H1 (cell line): Measurements from ENCODE around the gene DIAPH1. TPM values are rescaled to one million over a fixed set of nuclear protein-coding genes. Genes with fewer than 3 reads are reported as not detected.
A peak's percentile ranks its signal among the peaks of the same experiment; 100 is the strongest.

Experiments used
- CTCF ChIA-PET: fragments of 300-600 bp; sonication (Branson Sonifier 250); formaldehyde crosslinking; loops from one replicate; lab custom pipeline; 2021; ENCODE audit not compliant: partially characterized antibody; lab: Charles Lee
- POLR2A ChIA-PET: fragments of 300-600 bp; sonication (Branson Sonifier 250); formaldehyde crosslinking; loops from one replicate; lab custom pipeline; 2021; ENCODE audit warnings: inconsistent platforms; ENCODE audit not compliant: partially characterized antibody; lab: Charles Lee
- DNase-seq, 2 experiments: peaks; one replicate each; pipeline versions ENCODE4 v3.0.0 to v3.0.0-alpha.2; 2010 to 2022; ENCODE audit warnings: low spot score in 2 of 2, low read depth in 1 of 2, mixed read lengths in 1 of 2
- FAIRE-seq: peaks from 2 replicates; lab custom pipeline; 2011; peaks lifted over from hg19 to GRCh38; lab: Jason Lieb, UNC
- H2AFZ ChIP-seq: 2 replicates; pipeline ENCODE4 v1.8.1; 2012; ENCODE audit warnings: low read length, inconsistent platforms
- H2AK5ac ChIP-seq: 2 replicates; pipeline ENCODE4 v1.6.1; 2013; ENCODE audit warnings: low read depth, low read length
- H2BK120ac ChIP-seq: replicated peaks from 2 replicates; pipeline ENCODE3; 2013; ENCODE audit warnings: low read depth, low read length, inconsistent platforms
- H2BK12ac ChIP-seq: 2 replicates; pipeline ENCODE4 v1.6.1; 2013; ENCODE audit warnings: low read depth, low read length
- H2BK15ac ChIP-seq: 2 replicates; pipeline ENCODE4 v1.6.1; 2013; ENCODE audit warnings: low read length
- H2BK20ac ChIP-seq: 2 replicates; pipeline ENCODE4 v1.6.1; 2013; ENCODE audit warnings: low read length
- H2BK5ac ChIP-seq: 2 replicates; pipeline ENCODE4 v1.6.1; 2013; ENCODE audit warnings: low read depth, low read length
- H3K14ac ChIP-seq: 2 replicates; pipeline ENCODE4 v1.6.1; 2013; ENCODE audit warnings: inconsistent platforms; ENCODE audit not compliant: insufficient read length
- H3K18ac ChIP-seq: 2 replicates; pipeline ENCODE4 v1.6.1; 2013; ENCODE audit warnings: low read length; ENCODE audit errors: extremely low read depth
- H3K23ac ChIP-seq: 2 replicates; pipeline ENCODE4 v1.6.1; 2013; ENCODE audit warnings: inconsistent platforms; ENCODE audit not compliant: insufficient read length
- H3K23me2 ChIP-seq: 2 replicates; pipeline ENCODE4 v1.6.1; 2013; ENCODE audit warnings: low read depth, low read length
- H3K27ac ChIP-seq: 2 replicates; pipeline ENCODE4 v1.6.1; 2011; ENCODE audit warnings: low read depth, low read length, inconsistent platforms
- H3K27me3 ChIP-seq, 4 experiments: replicated peaks in 1 of 4; 1 replicate in 1 of 4; 2 replicates in 3 of 4; pipeline versions ENCODE4 v1.6.1 to v1.8.1; 2011 to 2013; ENCODE audit warnings: low read length in 3 of 4, mild to moderate bottlenecking in 3 of 4, inconsistent platforms in 2 of 4, mixed read lengths in 2 of 4, moderate library complexity in 1 of 4; ENCODE audit not compliant: control insufficient read depth in 3 of 4, insufficient read depth in 3 of 4; ENCODE audit errors: extremely low read depth in 1 of 4
- H3K36me3 ChIP-seq, 4 experiments: 2 replicates each; pipeline versions ENCODE4 v1.6.1 to v1.8.1; 2011 to 2013; ENCODE audit warnings: mild to moderate bottlenecking in 4 of 4, low read length in 3 of 4, moderate library complexity in 2 of 4, control low read depth in 1 of 4, inconsistent platforms in 1 of 4; ENCODE audit not compliant: insufficient read depth in 4 of 4, control insufficient read depth in 2 of 4
- H3K4ac ChIP-seq: replicated peaks from 2 replicates; pipeline ENCODE3; 2013; ENCODE audit warnings: low read length, low read depth, mixed read lengths, inconsistent platforms; ENCODE audit not compliant: insufficient read length
- H3K4me1 ChIP-seq, 4 experiments: replicated peaks in 1 of 4; 1 replicate in 1 of 4; 2 replicates in 3 of 4; pipeline versions ENCODE4 v1.6.1 to v1.8.1; 2011 to 2013; ENCODE audit warnings: low read length in 3 of 4, inconsistent platforms in 2 of 4, mixed read lengths in 1 of 4; ENCODE audit not compliant: insufficient read depth in 4 of 4, control insufficient read depth in 3 of 4
- H3K4me2 ChIP-seq, 2 experiments: 2 replicates each; pipeline versions ENCODE4 v1.6.1 to v1.8.1; 2011 to 2013; ENCODE audit warnings: low read depth in 2 of 2, low read length in 2 of 2, control low read depth in 1 of 2, inconsistent platforms in 1 of 2, mild to moderate bottlenecking in 1 of 2; ENCODE audit not compliant: insufficient read depth in 1 of 2
- H3K4me3 ChIP-seq, 4 experiments: fragments of 200-600, 300-600 bp in 1 of 4; sonication (generic), shearing (Covaris generic), sonication (Bioruptor Twin) in 1 of 4; 2 replicates each; pipeline versions ENCODE4 v1.5.1 to v1.8.1; 2011 to 2016; ENCODE audit warnings: low read length in 4 of 4, low read depth in 3 of 4, control low read depth in 2 of 4, inconsistent platforms in 2 of 4, mild to moderate bottlenecking in 2 of 4, mixed read lengths in 1 of 4, moderate library complexity in 1 of 4; ENCODE audit not compliant: insufficient read depth in 2 of 4; ENCODE audit errors: extremely low read depth in 1 of 4
- H3K56ac ChIP-seq: replicated peaks from 2 replicates; pipeline ENCODE3; 2013; ENCODE audit warnings: low read depth, mild to moderate bottlenecking, mixed read lengths, low read length, inconsistent platforms; ENCODE audit not compliant: insufficient read length
- H3K79me1 ChIP-seq: 2 replicates; pipeline ENCODE4 v1.6.1; 2013; ENCODE audit warnings: low read depth, low read length, control low read depth
- H3K79me2 ChIP-seq, 2 experiments: 2 replicates each; pipeline versions ENCODE4 v1.6.1 to v1.8.1; 2012 to 2013; ENCODE audit warnings: low read length in 2 of 2, mild to moderate bottlenecking in 2 of 2, inconsistent platforms in 1 of 2; ENCODE audit not compliant: insufficient read depth in 2 of 2, control insufficient read depth in 1 of 2
- H3K9ac ChIP-seq, 4 experiments: replicated peaks in 1 of 4; 1 replicate in 1 of 4; 2 replicates in 3 of 4; pipeline versions ENCODE4 v1.6.1 to v1.8.1; 2011 to 2013; ENCODE audit warnings: low read depth in 3 of 4, low read length in 3 of 4, control low read depth in 2 of 4, mild to moderate bottlenecking in 2 of 4, moderate library complexity in 2 of 4, inconsistent platforms in 1 of 4; ENCODE audit errors: extremely low read depth in 1 of 4
- H3K9me3 ChIP-seq, 2 experiments: 2 replicates each; pipeline versions ENCODE4 v1.6.1 to v1.8.1; 2012 to 2013; ENCODE audit warnings: mild to moderate bottlenecking in 2 of 2, moderate library complexity in 2 of 2, control low read depth in 1 of 2, inconsistent platforms in 1 of 2, low read depth in 1 of 2, low read length in 1 of 2, mixed read lengths in 1 of 2; ENCODE audit not compliant: insufficient read depth in 2 of 2
- H4K20me1 ChIP-seq, 2 experiments: replicated peaks in 1 of 2; 2 replicates each; pipeline versions ENCODE3 to v1.8.1; 2011 to 2013; ENCODE audit warnings: inconsistent platforms in 2 of 2, low read length in 2 of 2, mild to moderate bottlenecking in 1 of 2; ENCODE audit not compliant: insufficient read depth in 2 of 2, control insufficient read depth in 1 of 2
- H4K5ac ChIP-seq: 2 replicates; pipeline ENCODE4 v1.6.1; 2013; ENCODE audit warnings: low read length, low read depth, mixed read lengths, inconsistent platforms; ENCODE audit not compliant: insufficient read length
- H4K8ac ChIP-seq: 2 replicates; pipeline ENCODE4 v1.8.0; 2013; ENCODE audit warnings: mild to moderate bottlenecking, moderate library complexity, low read length, inconsistent platforms; ENCODE audit not compliant: insufficient read depth; ENCODE audit errors: extremely low read depth
- H4K91ac ChIP-seq: replicated peaks from 2 replicates; pipeline ENCODE3; 2013; ENCODE audit warnings: low read length, mixed read lengths, inconsistent platforms; ENCODE audit not compliant: insufficient read length
- ASH2L ChIP-seq: fragments of 200-600, 300-600 bp; sonication (generic); IDR thresholded peaks from one replicate; pipeline ENCODE4 v1.7.1; 2017; ENCODE audit warnings: low read length
- BCL11A ChIP-seq, 2 experiments: IDR thresholded peaks; one replicate each; pipeline ENCODE4 v1.6.1; 2011; ENCODE audit warnings: low read depth in 2 of 2, low read length in 2 of 2, mild to moderate bottlenecking in 2 of 2
- BRCA1 ChIP-seq: IDR thresholded peaks from 2 replicates; pipeline ENCODE4 v1.6.1; 2012; ENCODE audit warnings: low read depth, low read length, improper control_type of control experiment
- GABPA ChIP-seq: IDR thresholded peaks from 2 replicates; pipeline ENCODE4 v1.6.1; 2011; ENCODE audit warnings: mild to moderate bottlenecking, low read length, moderate library complexity, borderline replicate concordance; ENCODE audit not compliant: insufficient read depth
- SP2 ChIP-seq: IDR thresholded peaks from 2 replicates; pipeline ENCODE4 v1.6.1; 2012; ENCODE audit warnings: mild to moderate bottlenecking, low read length, inconsistent platforms
- SP4 ChIP-seq: IDR thresholded peaks from 2 replicates; pipeline ENCODE4 v1.6.1; 2012; ENCODE audit warnings: low read length, inconsistent platforms
- TAF1 ChIP-seq: IDR thresholded peaks from 2 replicates; pipeline ENCODE4 v1.6.1; 2011; ENCODE audit warnings: mild to moderate bottlenecking, low read depth, low read length
- TEAD4 ChIP-seq: IDR thresholded peaks from 2 replicates; pipeline ENCODE4 v1.6.1; 2012; ENCODE audit warnings: low read depth, low read length, inconsistent platforms, mixed read lengths
- USF2 ChIP-seq: IDR thresholded peaks from 2 replicates; pipeline ENCODE4 v1.6.1; 2011; ENCODE audit warnings: low read length, improper control_type of control experiment
- WGBS, 2 experiments: shearing (Covaris generic) in 1 of 2; methylation state at CpG; one replicate each; pipeline versions ENCODE4 v1.1.6 to v1.1.7; 2013 to 2015; ENCODE audit warnings: low lambda C conversion rate in 2 of 2, mixed read lengths in 2 of 2, inconsistent platforms in 1 of 2, low coverage in 1 of 2, missing lambda C conversion rate in 1 of 2; ENCODE audit not compliant: insufficient replicate concordance in 2 of 2, insufficient coverage in 1 of 2, insufficient read length in 1 of 2; ENCODE audit errors: extremely low coverage in 1 of 2, missing lambda C conversion rate in 1 of 2; 5-methylcytosine and 5-hydroxymethylcytosine counted together
- polyA plus RNA-seq, 7 experiments: library from polyadenylated mRNA; depleted of rRNA in 3 of 7; stranded (reverse) in 5 of 7; unstranded in 2 of 7; fragments of >200 nt in 5 of 7; fragments of 200-250 nt in 2 of 7; gene quantifications; 1 replicate in 5 of 7; 2 replicates in 1 of 7; 4 replicates in 1 of 7; pipeline versions ENCODE4 v1.2.1 to v1.2.3, GENCODE V29; 2011 to 2013; ENCODE audit warnings: missing spikeins in 2 of 7, mixed read lengths in 2 of 7
- total RNA-seq: library from RNA; stranded (reverse); fragmentation: NEBNext Ultra II Directional; extraction: Animal tissue kit (Norgen Biotek cat#: 25700); gene quantifications from 2 replicates; pipeline ENCODE4 v1.2.1, GENCODE V29; 2021

Gene DIAPH1
- total and polyA plus RNA-seq, 2 of the 8 experiments (the other 6 are each of a cell fraction or from before 2014, with no cell fraction given) = 61.2 to 114 TPM

- CTCF ChIA-PET = interaction anchor here (2.3 to 50.9 kb wide), 6 partner anchors 7 to 90 kb away, joined by 8 to 1236 read pairs (median 264); partner anchors contain the start of genes PCDHGA10, PCDHGA11, PCDHGA9 and PCDHGB6
- no peaks in the 10 kb centered on the region for H3K9me3 ChIP-seq
- H4K8ac ChIP-seq = no peak overlapping the region
- H3K4me2 ChIP-seq = no peak overlapping the region
- no peak overlapping the region for H3K23ac ChIP-seq
- 0 out of 8 replicates have a peak, but pooled peaks cover 0 to 3% (median 1%) of the 10 kb centered on the region in 4 experiments for H3K36me3 ChIP-seq
- H3K56ac ChIP-seq = peak overlapping the region; percentile 86
- no peak overlapping the region for H3K18ac ChIP-seq
- no peaks in the 10 kb centered on the region for H4K20me1 ChIP-seq
- 89% methylated on average over 2 of the region's 2 CpGs; no CpG with 5 or more reads in 1 of the 2 experiments for WGBS, 2 experiments
- H2AK5ac ChIP-seq = no peak overlapping the region
- TF ChIP-seq TAF1 (no peak), GABPA (no peak), BCL11A (IDR thresholded peaks at IDR 0.05; ENCODE audit: low read depth in 2 of 2, low read length in 2 of 2) (no peak), TEAD4 (no peak), SP2 (no peak), USF2 (no peak), BRCA1 (no peak), SP4 (no peak), ASH2L (no peak)
- H3K14ac ChIP-seq = no peak overlapping the region
- no peak overlapping the region for H3K27ac ChIP-seq
- H3K27me3 ChIP-seq = no peaks in the 10 kb centered on the region
- no peak overlapping the region for H2BK120ac ChIP-seq
- H2AFZ ChIP-seq = no peak overlapping the region
- FAIRE-seq (no peak), DNase-seq (no peak)
- no peaks in the 10 kb centered on the region for H3K79me1 ChIP-seq
- no peak overlapping the region for H2BK20ac ChIP-seq
- no peak overlapping the region for H3K9ac ChIP-seq
- H2BK15ac ChIP-seq = no peak overlapping the region
- H3K79me2 ChIP-seq = no peaks in the 10 kb centered on the region
- no peaks in the 10 kb centered on the region; the same call in 1 of the 2 replicates for H3K23me2 ChIP-seq
- H3K4me1 ChIP-seq = peaks cover 0 to 10% (median 6%) of the 10 kb centered on the region in 4 experiments; a peak in 6 of 7 replicates
- H3K4me3 ChIP-seq = no peak overlapping the region
- POLR2A ChIA-PET = interaction anchor here (0.9 kb wide), 1 partner anchor 10 kb away, joined by 3 read pairs; no protein-coding TSS in a partner anchor
- no peak overlapping the region for H2BK5ac ChIP-seq
- H3K4ac ChIP-seq = peak overlapping the region; percentile 85
- no peak overlapping the region for H4K91ac ChIP-seq
- H2BK12ac ChIP-seq = 0 out of 2 replicates have a peak overlapping the region, but pooled peaks have one; percentile 17
- H4K5ac ChIP-seq = no peak overlapping the region
Measured at GRCh38 chr5:141503681-141504080, 115.1 kb downstream of the DIAPH1 start.
